OCI-LY7 (cell line): ENCODE results near the gene EZH1. TPM values are rescaled to one million over a fixed set of nuclear protein-coding genes. Genes with fewer than 3 reads are reported as not detected.

Experiments used
- BruUV-seq: library from RNA; stranded (reverse); fragments of 400-500 nt; replicated peaks from 2 replicates; lab custom pipeline; 2021; lab: Mats Ljungman, UMichigan
- CTCF ChIA-PET: fragments of 300-600 bp; sonication (Branson Sonifier 250); formaldehyde crosslinking; loops from one replicate; lab custom pipeline; 2022; ENCODE audit warnings: antibody characterized with exemption; ENCODE audit not compliant: unreplicated experiment; lab: Charles Lee
- POLR2A ChIA-PET: fragments of 300-600 bp; sonication (Branson Sonifier 250); formaldehyde crosslinking; loops from one replicate; lab custom pipeline; 2022; ENCODE audit warnings: antibody characterized with exemption; lab: Charles Lee
- DNase-seq: peaks from one replicate; pipeline ENCODE4 v3.0.0-alpha.2; 2015; ENCODE audit warnings: low spot score
- H2AFZ ChIP-seq: fragments of 200-600 bp; sonication (generic), shearing (Covaris generic); 2 replicates; pipeline ENCODE4 v1.6.1; 2014; ENCODE audit warnings: mild to moderate bottlenecking, antibody characterized with exemption, low read length, moderate library complexity
- H3K27ac ChIP-seq: fragments of 200-600 bp; sonication (generic); 2 replicates; pipeline ENCODE4 v1.5.1; 2014; ENCODE audit warnings: mixed run types, low read depth, mild to moderate bottlenecking, moderate library complexity, low read length, inconsistent platforms; ENCODE audit not compliant: poor library complexity, severe bottlenecking
- H3K36me3 ChIP-seq: fragments of 200-600 bp; sonication (generic); 2 replicates; pipeline ENCODE4 v1.6.1; 2014; ENCODE audit warnings: mild to moderate bottlenecking, antibody characterized with exemption, low read length, moderate library complexity, mixed read lengths; ENCODE audit not compliant: insufficient read depth
- H3K4me1 ChIP-seq: fragments of 200-600 bp; sonication (generic); 2 replicates; pipeline ENCODE4 v1.5.1; 2014; ENCODE audit warnings: mild to moderate bottlenecking, low read length; ENCODE audit not compliant: insufficient read depth, poor library complexity, severe bottlenecking
- H3K4me2 ChIP-seq: fragments of 200-600 bp; sonication (generic); 2 replicates; pipeline ENCODE4 v1.6.1; 2014; ENCODE audit warnings: mild to moderate bottlenecking, low read length
- H3K4me3 ChIP-seq: fragments of 200-600 bp; sonication (generic); 2 replicates; pipeline ENCODE4 v1.5.1; 2014; ENCODE audit warnings: mild to moderate bottlenecking, low read depth, low read length; ENCODE audit not compliant: poor library complexity, severe bottlenecking
- H3K79me2 ChIP-seq: fragments of 200-600 bp; sonication (generic); 2 replicates; pipeline ENCODE4 v1.6.1; 2016; ENCODE audit warnings: low read depth, mild to moderate bottlenecking, low read length, moderate library complexity, mixed read lengths; ENCODE audit not compliant: insufficient read depth
- H3K9me2 ChIP-seq: fragments of 200-600 bp; sonication (generic); 2 replicates; pipeline ENCODE4 v1.6.1; 2016; ENCODE audit warnings: mild to moderate bottlenecking, low read length, mixed read lengths; ENCODE audit not compliant: insufficient read depth
- H3K9me3 ChIP-seq: fragments of 200-600 bp; sonication (generic); 2 replicates; pipeline ENCODE4 v1.6.1; 2014; ENCODE audit warnings: mild to moderate bottlenecking, mixed run types, low read length, mixed read lengths
- H4K20me1 ChIP-seq: fragments of 200-600 bp; sonication (generic); 2 replicates; pipeline ENCODE4 v1.6.1; 2014; ENCODE audit warnings: mild to moderate bottlenecking, antibody characterized with exemption, low read length, moderate library complexity, mixed read lengths; ENCODE audit not compliant: insufficient read depth
- EZH2phosphoT487 ChIP-seq: fragments of 200-600 bp; sonication (generic); IDR thresholded peaks from 2 replicates; pipeline ENCODE4 v1.6.1; 2018; ENCODE audit warnings: low read depth, borderline replicate concordance, mild to moderate bottlenecking, mixed run types, antibody characterized with exemption, low read length, moderate library complexity, mixed read lengths
- intact Hi-C: fragments of 100-400 bp; cut with micrococcal nuclease; formaldehyde crosslinking; loops from one replicate; pipeline ENCODE4 v1.10.0; 2022; ENCODE audit not compliant: unreplicated experiment
- total RNA-seq, 2 experiments: library from RNA; depleted of rRNA in 1 of 2; stranded (reverse); fragments of >200 nt in 1 of 2; shearing (Covaris generic) in 1 of 2; gene quantifications; 2 replicates each; pipeline ENCODE4 v1.2.3, GENCODE V29; 2014 to 2022
- TF ChIP-seq, protein P1 (sequence below): fragments of 200-600 bp; sonication (generic); conservative IDR thresholded peaks from 2 replicates; pipeline ENCODE4 v1.5.1; 2014; ENCODE audit warnings: mild to moderate bottlenecking, antibody characterized with exemption, low read length, moderate library complexity, mixed read lengths

The EZH1 gene
- total RNA-seq, 2 experiments from 2014 or later: 57.1 to 62.4 TPM

DNA sequence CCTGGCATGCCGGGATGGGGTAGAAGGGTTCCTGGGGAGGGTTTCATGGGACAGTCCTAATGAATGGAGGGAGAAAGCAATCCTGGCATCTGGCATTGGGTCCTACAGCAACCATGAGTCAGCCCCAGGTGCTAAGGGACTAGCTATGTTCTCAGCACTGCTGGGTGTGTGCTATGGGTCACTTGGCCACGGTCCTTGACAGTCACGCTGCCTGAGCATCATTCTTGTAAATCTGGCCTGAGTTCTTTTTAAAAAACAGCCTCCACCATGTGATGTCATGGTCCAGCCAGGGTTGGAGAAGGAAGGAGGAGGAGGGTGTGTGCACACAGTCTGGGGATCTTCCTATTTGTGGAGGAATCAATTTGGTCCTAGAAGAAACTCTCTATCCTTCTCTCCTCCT, 9.9 kb upstream of the EZH1 start:
- Histone ChIP-seq H3K4me3 (no peak overlapping the region), H2AFZ (no peak overlapping the region), H3K27ac (no peak overlapping the region), H3K4me1 (peaks cover under 1% of the 10 kb centered on the region), H3K4me2 (no peak overlapping the region), H3K9me2 (no peaks in the 10 kb centered on the region), H3K79me2 (no peaks in the 10 kb centered on the region), H3K9me3 (no peaks in the 10 kb centered on the region), H4K20me1 (no peaks in the 10 kb centered on the region), H3K36me3 (no peaks in the 10 kb centered on the region)
- ChIA-PET POLR2A (interaction anchor here (0.7 kb wide), 1 partner anchor 190 kb away, joined by 5 read pairs; no protein-coding TSS in a partner anchor), CTCF (no interaction called here)
- DNase-seq: no peak
- no TSS peak for BruUV-seq
- intact Hi-C loops: no loop called here
- no peak for TF ChIP-seq EZH2phosphoT487
- TF ChIP-seq, protein P1, sequence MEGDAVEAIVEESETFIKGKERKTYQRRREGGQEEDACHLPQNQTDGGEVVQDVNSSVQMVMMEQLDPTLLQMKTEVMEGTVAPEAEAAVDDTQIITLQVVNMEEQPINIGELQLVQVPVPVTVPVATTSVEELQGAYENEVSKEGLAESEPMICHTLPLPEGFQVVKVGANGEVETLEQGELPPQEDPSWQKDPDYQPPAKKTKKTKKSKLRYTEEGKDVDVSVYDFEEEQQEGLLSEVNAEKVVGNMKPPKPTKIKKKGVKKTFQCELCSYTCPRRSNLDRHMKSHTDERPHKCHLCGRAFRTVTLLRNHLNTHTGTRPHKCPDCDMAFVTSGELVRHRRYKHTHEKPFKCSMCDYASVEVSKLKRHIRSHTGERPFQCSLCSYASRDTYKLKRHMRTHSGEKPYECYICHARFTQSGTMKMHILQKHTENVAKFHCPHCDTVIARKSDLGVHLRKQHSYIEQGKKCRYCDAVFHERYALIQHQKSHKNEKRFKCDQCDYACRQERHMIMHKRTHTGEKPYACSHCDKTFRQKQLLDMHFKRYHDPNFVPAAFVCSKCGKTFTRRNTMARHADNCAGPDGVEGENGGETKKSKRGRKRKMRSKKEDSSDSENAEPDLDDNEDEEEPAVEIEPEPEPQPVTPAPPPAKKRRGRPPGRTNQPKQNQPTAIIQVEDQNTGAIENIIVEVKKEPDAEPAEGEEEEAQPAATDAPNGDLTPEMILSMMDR: no peak

DNA sequence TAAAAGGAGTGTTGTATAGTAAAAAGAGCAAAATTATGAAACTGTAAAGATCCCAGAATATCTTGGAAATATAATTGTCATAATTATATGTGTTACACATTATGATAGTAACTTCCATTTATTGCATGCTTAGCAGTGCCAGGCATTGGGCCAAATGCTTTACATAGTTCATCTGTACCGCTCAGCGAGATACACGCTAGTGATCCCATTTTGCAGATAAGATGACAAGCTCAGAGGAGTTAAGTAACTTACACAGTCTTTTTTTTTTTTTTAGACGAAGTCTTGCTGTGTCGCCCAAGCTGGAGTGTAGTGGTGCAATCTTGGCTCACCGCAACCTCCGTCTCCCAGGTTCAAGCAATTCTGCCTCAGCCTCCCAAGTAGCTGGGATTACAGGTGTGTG, 6.8 kb upstream of the EZH1 start:
- TF ChIP-seq EZH2phosphoT487: no peak
- TF ChIP-seq, protein P1: no peak
- H3K4me2 ChIP-seq: no peak overlapping the region
- intact Hi-C loops: no loop called here
- H3K27ac ChIP-seq: no peak overlapping the region
- DNase-seq: no peak
- H3K4me3 ChIP-seq: no peak overlapping the region
- H2AFZ ChIP-seq: no peak overlapping the region
- H3K36me3 ChIP-seq: no peaks in the 10 kb centered on the region
- no peaks in the 10 kb centered on the region for H3K4me1 ChIP-seq
- ChIA-PET CTCF (no interaction called here), POLR2A (interaction anchor here (0.6 kb wide), 3 partner anchors 9 to 16 kb away, joined by 3 read pairs; no protein-coding TSS in a partner anchor)
- BruUV-seq: no TSS peak
- no peaks in the 10 kb centered on the region for H3K9me3 ChIP-seq
- no peaks in the 10 kb centered on the region for H3K9me2 ChIP-seq
- no peaks in the 10 kb centered on the region for H3K79me2 ChIP-seq
- no peaks in the 10 kb centered on the region for H4K20me1 ChIP-seq

DNA sequence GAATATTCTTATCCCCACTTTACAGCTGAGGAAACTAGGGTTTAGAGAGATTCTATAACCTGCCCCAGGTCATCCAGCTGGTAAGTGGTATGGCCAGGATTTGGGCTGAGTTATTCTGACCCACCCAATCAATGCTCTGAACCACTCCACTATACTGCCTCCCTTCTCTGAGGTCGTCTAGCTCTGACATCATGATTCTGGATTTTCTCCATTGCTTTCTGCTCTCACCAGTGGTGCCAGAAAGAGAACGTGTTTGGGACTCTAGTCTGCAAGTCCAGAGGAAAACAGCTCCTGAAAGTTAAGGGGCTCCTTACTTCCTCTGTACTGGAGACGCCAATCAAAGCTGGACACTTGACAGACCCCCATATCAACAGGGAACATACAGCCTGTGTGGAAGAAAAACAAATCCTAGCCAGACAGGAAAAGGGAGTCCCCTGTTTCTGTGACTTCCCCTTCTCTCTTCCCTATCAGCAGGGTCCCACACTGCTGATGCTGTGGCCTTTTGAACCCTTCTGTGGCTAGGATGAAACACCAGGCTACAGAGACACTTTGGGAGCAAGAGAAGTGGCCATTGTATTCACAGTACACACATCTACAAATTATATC, 6.0 kb upstream of the EZH1 start:
- Histone ChIP-seq H3K79me2 (no peaks in the 10 kb centered on the region), H4K20me1 (no peaks in the 10 kb centered on the region), H3K9me3 (no peaks in the 10 kb centered on the region), H3K27ac (no peak overlapping the region), H3K4me2 (no peak overlapping the region), H2AFZ (no peak overlapping the region), H3K4me3 (no peak overlapping the region), H3K36me3 (no peaks in the 10 kb centered on the region), H3K9me2 (no peaks in the 10 kb centered on the region), H3K4me1 (no peaks in the 10 kb centered on the region)
- BruUV-seq: no TSS peak
- no peak for DNase-seq
- TF ChIP-seq EZH2phosphoT487: no peak
- POLR2A ChIA-PET: interaction anchor here (1.2 kb wide), 1 partner anchor 11 kb away, joined by 3 read pairs; no protein-coding TSS in a partner anchor
- CTCF ChIA-PET: interaction anchor here (0.6 kb wide), 1 partner anchor 119 kb away, joined by 3 read pairs; no protein-coding TSS in a partner anchor
- intact Hi-C loops: no loop called here
